ENCODE data around the gene NGB.

Gene NGB

GRCh38 chr14:77270361-77271112, 469 bp downstream of the NGB start:
- no peak overlapping the region for H3K4me3 ChIP-seq
- H3K9me3 ChIP-seq: peaks cover 0 to 15% (median 14%) of the 10 kb centered on the region in 3 donors
- TF ChIP-seq, protein P1, sequence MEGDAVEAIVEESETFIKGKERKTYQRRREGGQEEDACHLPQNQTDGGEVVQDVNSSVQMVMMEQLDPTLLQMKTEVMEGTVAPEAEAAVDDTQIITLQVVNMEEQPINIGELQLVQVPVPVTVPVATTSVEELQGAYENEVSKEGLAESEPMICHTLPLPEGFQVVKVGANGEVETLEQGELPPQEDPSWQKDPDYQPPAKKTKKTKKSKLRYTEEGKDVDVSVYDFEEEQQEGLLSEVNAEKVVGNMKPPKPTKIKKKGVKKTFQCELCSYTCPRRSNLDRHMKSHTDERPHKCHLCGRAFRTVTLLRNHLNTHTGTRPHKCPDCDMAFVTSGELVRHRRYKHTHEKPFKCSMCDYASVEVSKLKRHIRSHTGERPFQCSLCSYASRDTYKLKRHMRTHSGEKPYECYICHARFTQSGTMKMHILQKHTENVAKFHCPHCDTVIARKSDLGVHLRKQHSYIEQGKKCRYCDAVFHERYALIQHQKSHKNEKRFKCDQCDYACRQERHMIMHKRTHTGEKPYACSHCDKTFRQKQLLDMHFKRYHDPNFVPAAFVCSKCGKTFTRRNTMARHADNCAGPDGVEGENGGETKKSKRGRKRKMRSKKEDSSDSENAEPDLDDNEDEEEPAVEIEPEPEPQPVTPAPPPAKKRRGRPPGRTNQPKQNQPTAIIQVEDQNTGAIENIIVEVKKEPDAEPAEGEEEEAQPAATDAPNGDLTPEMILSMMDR (IDR thresholded peaks at IDR 0.05): no peak
- H3K27ac ChIP-seq: no peak overlapping the region
- peaks cover 0 to 7% (median 0%) of the 10 kb centered on the region in 3 donors for H3K36me3 ChIP-seq
- intact Hi-C loops (cut with DNase I; ENCODE audit: low total_unique reads): loop anchor here (10.0 kb wide), 1 partner anchor 1574 kb away; no protein-coding TSS in a partner anchor
- H3K27me3 ChIP-seq: peaks cover 0 to 49% of the 10 kb centered on the region in 2 donors
- no peak for DNase-seq
- peaks cover 0 to 6% (median 0%) of the 10 kb centered on the region in 4 donors for H3K4me1 ChIP-seq

GRCh38 chr14:77268989-77269600, 1.9 kb downstream of the NGB start:
- Histone ChIP-seq H3K27me3 (peaks cover 0 to 51% of the 10 kb centered on the region in 2 donors), H3K27ac (no peak overlapping the region), H3K9me3 (peaks cover 0 to 15% (median 14%) of the 10 kb centered on the region in 3 donors), H3K36me3 (no peaks in the 10 kb centered on the region), H3K4me3 (no peak overlapping the region), H3K4me1 (peaks cover 0 to 6% (median 0%) of the 10 kb centered on the region in 4 donors)
- no peak for DNase-seq
- TF ChIP-seq, protein P1 (IDR thresholded peaks at IDR 0.05): no peak
- intact Hi-C loops (cut with DNase I; ENCODE audit: low total_unique reads): no loop called here

GRCh38 chr14:77267937-77268699, 2.9 kb downstream of the NGB start:
- Histone ChIP-seq H3K9me3 (peaks cover 0 to 14% (median 11%) of the 10 kb centered on the region in 3 donors), H3K27ac (no peak overlapping the region), H3K4me1 (peaks cover 0 to 6% (median 0%) of the 10 kb centered on the region in 4 donors), H3K27me3 (peaks cover 0 to 51% of the 10 kb centered on the region in 2 donors), H3K4me3 (no peak overlapping the region), H3K36me3 (no peaks in the 10 kb centered on the region)
- TF ChIP-seq, protein P1 (IDR thresholded peaks at IDR 0.05): no peak
- no peak for DNase-seq
- intact Hi-C loops (cut with DNase I; ENCODE audit: low total_unique reads): no loop called here

- peaks cover 0 to 14% (median 11%) of the 10 kb centered on the region in 3 donors for H3K9me3 ChIP-seq
- peaks cover 0 to 41% of the 10 kb centered on the region in 2 donors for H3K27me3 ChIP-seq
- intact Hi-C loops (cut with DNase I; ENCODE audit: low total_unique reads): no loop called here
- H3K4me3 ChIP-seq: no peak overlapping the region
- peaks cover 0 to 6% (median 0%) of the 10 kb centered on the region in 4 donors for H3K4me1 ChIP-seq
- H3K36me3 ChIP-seq: no peaks in the 10 kb centered on the region
- DNase-seq: no peak
- TF ChIP-seq, protein P1 (IDR thresholded peaks at IDR 0.05): no peak
- no peak overlapping the region for H3K27ac ChIP-seq
These were observed 4.7 kb downstream of the NGB start for GRCh38 chr14:77266336-77266735.

DNA sequence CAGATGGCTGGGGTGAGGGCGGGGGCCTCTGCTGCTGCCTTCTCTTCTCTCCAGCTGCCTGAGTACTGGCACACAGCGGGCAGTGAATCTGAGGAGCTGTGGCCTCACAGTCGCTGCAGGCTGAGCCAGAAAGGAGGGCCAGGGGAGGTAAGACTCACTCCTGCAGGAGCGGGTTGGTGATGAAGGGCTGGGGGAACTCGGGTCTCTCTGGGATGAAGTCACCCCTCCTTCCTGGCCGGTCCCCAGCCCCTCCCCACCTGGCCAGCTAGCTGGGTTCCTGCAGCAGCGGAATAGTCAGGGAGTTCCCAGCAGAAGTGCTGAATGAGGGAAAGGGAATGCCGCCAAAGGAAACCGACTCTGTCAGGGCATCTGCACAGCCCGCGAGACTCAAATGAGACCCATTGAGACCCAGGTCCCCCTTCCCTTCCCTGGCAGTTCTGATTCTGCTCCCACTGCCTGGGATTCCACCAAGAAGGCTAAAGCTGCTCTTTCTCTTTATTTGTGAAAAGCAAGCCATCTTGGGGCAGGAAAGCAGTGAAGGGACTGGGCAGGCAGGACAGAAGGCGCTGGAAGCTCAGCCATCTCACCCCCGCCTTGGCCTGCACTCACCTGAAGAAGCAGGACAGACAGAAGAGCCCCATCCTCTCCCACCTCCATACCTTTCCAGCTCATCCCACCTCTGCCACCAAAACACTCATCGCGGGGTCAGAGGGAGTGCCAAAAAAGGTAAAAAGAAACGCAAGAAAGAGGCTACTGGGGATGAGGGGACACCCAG, 5.3 kb downstream of the NGB start:
- Histone ChIP-seq H3K27me3 (peaks cover 0 to 35% of the 10 kb centered on the region in 2 donors), H3K9me3 (peaks cover 0 to 14% (median 11%) of the 10 kb centered on the region in 3 donors), H3K4me1 (peaks cover 0 to under 1% (median 0%) of the 10 kb centered on the region in 4 donors), H3K36me3 (no peaks in the 10 kb centered on the region), H3K27ac (no peak overlapping the region), H3K4me3 (no peak overlapping the region)
- TF ChIP-seq, protein P1 (IDR thresholded peaks at IDR 0.05): no peak
- intact Hi-C loops (cut with DNase I; ENCODE audit: low total_unique reads): no loop called here
- no peak for DNase-seq

Data from tibial artery (tissue), 4 donors.